WTC11 (cell line): ENCODE results near the gene DHCR7. TPM values are rescaled to one million over a fixed set of nuclear protein-coding genes. Genes with fewer than 3 reads are reported as not detected.

Experiments used
- ATAC-seq: fragments of 200-7000 bp; cut with Tn5 transposase; 2 replicates; pipeline ENCODE4 v1.10.0; 2021; ENCODE audit warnings: mild to moderate bottlenecking, moderate library complexity
- CTCF ChIA-PET: fragments of 300-600 bp; sonication (Branson Sonifier 250); formaldehyde crosslinking; loops from one replicate; lab custom pipeline; 2021; ENCODE audit warnings: antibody characterized with exemption; lab: Charles Lee
- POLR2A ChIA-PET: fragments of 350-600 bp; sonication (Branson Sonifier 250); formaldehyde crosslinking; loops from one replicate; lab custom pipeline; 2021; ENCODE audit warnings: antibody characterized with exemption; lab: Charles Lee
- DNase-seq: peaks from one replicate; pipeline ENCODE4 v3.0.0; 2021; ENCODE audit warnings: low spot score
- H3K27ac Mint-ChIP-seq: 2 replicates; pipeline ENCODE4 v1.8.0; 2021; ENCODE audit warnings: mixed read lengths
- H3K27me3 Mint-ChIP-seq: 2 replicates; pipeline ENCODE4 v1.8.0; 2021; ENCODE audit warnings: low read depth, mild to moderate bottlenecking, moderate library complexity, mixed read lengths
- H3K36me3 Mint-ChIP-seq: 2 replicates; pipeline ENCODE4 v1.8.0; 2021; ENCODE audit warnings: mixed read lengths
- H3K4me1 Mint-ChIP-seq: 2 replicates; pipeline ENCODE4 v1.8.0; 2022; ENCODE audit warnings: mixed read lengths
- H3K4me3 Mint-ChIP-seq: 2 replicates; pipeline ENCODE4 v1.8.0; 2021; ENCODE audit warnings: mild to moderate bottlenecking, moderate library complexity, mixed read lengths
- H3K9me3 Mint-ChIP-seq: 2 replicates; pipeline ENCODE4 v1.8.0; 2021; ENCODE audit warnings: mixed read lengths
- CREB1 ChIP-seq: sonication (generic); formaldehyde crosslinking; IDR thresholded peaks from 2 replicates; pipeline ENCODE4 v1.8.0; 2023; ENCODE audit warnings: mild to moderate bottlenecking, missing genetic modification reagents
- CREM ChIP-seq: sonication (generic); formaldehyde crosslinking; IDR thresholded peaks from 2 replicates; pipeline ENCODE4 v1.8.1; 2022; ENCODE audit warnings: mild to moderate bottlenecking, missing genetic modification reagents, moderate library complexity
- GABPB1 ChIP-seq: sonication (generic); formaldehyde crosslinking; IDR thresholded peaks from 2 replicates; pipeline ENCODE4 v1.8.1; 2023; ENCODE audit warnings: mild to moderate bottlenecking, missing genetic modification reagents
- JUN ChIP-seq: sonication (generic); formaldehyde crosslinking; IDR thresholded peaks from 2 replicates; pipeline ENCODE4 v1.8.0; 2023; ENCODE audit warnings: mild to moderate bottlenecking, missing genetic modification reagents
- SMAD4 ChIP-seq: sonication (generic); formaldehyde crosslinking; IDR thresholded peaks from 2 replicates; pipeline ENCODE4 v1.8.0; 2022; ENCODE audit warnings: mild to moderate bottlenecking, missing genetic modification reagents
- TP53 ChIP-seq: sonication (generic); formaldehyde crosslinking; IDR thresholded peaks from 2 replicates; pipeline ENCODE4 v1.8.1; 2023; ENCODE audit warnings: mild to moderate bottlenecking, missing genetic modification reagents
- ZNF121 ChIP-seq: sonication (generic); formaldehyde crosslinking; IDR thresholded peaks from 2 replicates; pipeline ENCODE4 v1.8.0; 2023; ENCODE audit warnings: missing genetic modification reagents
- ZNF138 ChIP-seq: sonication (generic); formaldehyde crosslinking; conservative IDR thresholded peaks from 2 replicates; pipeline ENCODE4 v1.8.1; 2022; ENCODE audit warnings: mild to moderate bottlenecking, moderate library complexity, missing genetic modification reagents
- ZNF219 ChIP-seq: sonication (generic); formaldehyde crosslinking; IDR thresholded peaks from 2 replicates; pipeline ENCODE4 v1.8.0; 2023; ENCODE audit warnings: missing genetic modification reagents, mild to moderate bottlenecking, borderline replicate concordance
- total RNA-seq: library from RNA; stranded (reverse); gene quantifications from 3 replicates; pipeline ENCODE4 v1.2.3, GENCODE V29; 2021
- TF ChIP-seq, protein P1 (sequence below): fragments of 250-450 bp; sonication (Bioruptor Pico); conservative IDR thresholded peaks from 2 replicates; pipeline ENCODE4 v1.9.0; 2021; ENCODE audit warnings: mild to moderate bottlenecking
- TF ChIP-seq, protein P2 (sequence below): fragments of 250-450 bp; sonication (Bioruptor Pico); IDR thresholded peaks from 2 replicates; pipeline ENCODE4 v1.9.0; 2021; ENCODE audit warnings: mild to moderate bottlenecking
- TF ChIP-seq, protein P3 (sequence below): sonication (generic); formaldehyde crosslinking; IDR thresholded peaks from 2 replicates; pipeline ENCODE4 v1.8.0; 2022; ENCODE audit warnings: mild to moderate bottlenecking, missing genetic modification reagents
- TF ChIP-seq, protein P4 (sequence below): sonication (generic); formaldehyde crosslinking; IDR thresholded peaks from 2 replicates; pipeline ENCODE4 v1.8.0; 2022; ENCODE audit warnings: mild to moderate bottlenecking, missing genetic modification reagents
- TF ChIP-seq, protein P5 (sequence below): sonication (generic); formaldehyde crosslinking; IDR thresholded peaks from 2 replicates; pipeline ENCODE4 v1.8.1; 2023; ENCODE audit warnings: mild to moderate bottlenecking, moderate library complexity, missing genetic modification reagents
- TF ChIP-seq, protein P6 (sequence below): sonication (generic); formaldehyde crosslinking; IDR thresholded peaks from 2 replicates; pipeline ENCODE4 v1.8.1; 2022; ENCODE audit warnings: mild to moderate bottlenecking, moderate library complexity, missing genetic modification reagents
- TF ChIP-seq, protein P7 (sequence below): sonication (generic); formaldehyde crosslinking; IDR thresholded peaks from 2 replicates; pipeline ENCODE4 v1.8.1; 2022; ENCODE audit warnings: missing genetic modification reagents, borderline replicate concordance

DHCR7 gene
- total RNA-seq, 1 experiment from 2014 or later: 104 TPM

DNA sequence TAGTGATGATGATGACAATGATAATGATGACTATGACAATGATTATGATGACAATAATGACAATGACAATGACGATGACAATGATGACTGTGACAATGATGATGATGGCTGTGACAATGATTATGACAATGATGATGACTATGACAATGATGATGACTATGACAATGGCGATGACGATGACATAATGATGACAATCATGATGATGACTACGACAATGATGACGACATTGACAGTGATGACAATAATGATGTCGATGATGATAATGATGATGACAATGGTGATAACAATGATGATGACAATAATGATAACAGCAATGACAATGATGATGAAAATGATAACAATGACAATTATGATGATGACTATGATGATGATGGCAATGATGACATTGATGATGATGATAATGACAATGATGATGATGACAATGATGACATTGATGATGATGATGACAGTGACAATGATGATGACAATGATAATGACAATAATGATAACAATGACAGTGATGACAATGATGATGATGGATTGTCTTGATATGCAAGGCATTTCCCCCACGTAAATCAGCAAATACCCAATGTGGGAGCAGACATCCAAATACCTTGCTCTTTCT lies 37.7 kb downstream of the DHCR7 start (continued):
- TF ChIP-seq SMAD4 (no peak), TP53 (no peak), CREM (CRISPR knock-in tag) (no peak), CREB1 (CRISPR knock-in tag) (no peak), ZNF121 (CRISPR knock-in tag) (no peak), ZNF138 (CRISPR knock-in tag) (no peak), JUN (CRISPR knock-in tag) (no peak)
- TF ChIP-seq, protein P1, sequence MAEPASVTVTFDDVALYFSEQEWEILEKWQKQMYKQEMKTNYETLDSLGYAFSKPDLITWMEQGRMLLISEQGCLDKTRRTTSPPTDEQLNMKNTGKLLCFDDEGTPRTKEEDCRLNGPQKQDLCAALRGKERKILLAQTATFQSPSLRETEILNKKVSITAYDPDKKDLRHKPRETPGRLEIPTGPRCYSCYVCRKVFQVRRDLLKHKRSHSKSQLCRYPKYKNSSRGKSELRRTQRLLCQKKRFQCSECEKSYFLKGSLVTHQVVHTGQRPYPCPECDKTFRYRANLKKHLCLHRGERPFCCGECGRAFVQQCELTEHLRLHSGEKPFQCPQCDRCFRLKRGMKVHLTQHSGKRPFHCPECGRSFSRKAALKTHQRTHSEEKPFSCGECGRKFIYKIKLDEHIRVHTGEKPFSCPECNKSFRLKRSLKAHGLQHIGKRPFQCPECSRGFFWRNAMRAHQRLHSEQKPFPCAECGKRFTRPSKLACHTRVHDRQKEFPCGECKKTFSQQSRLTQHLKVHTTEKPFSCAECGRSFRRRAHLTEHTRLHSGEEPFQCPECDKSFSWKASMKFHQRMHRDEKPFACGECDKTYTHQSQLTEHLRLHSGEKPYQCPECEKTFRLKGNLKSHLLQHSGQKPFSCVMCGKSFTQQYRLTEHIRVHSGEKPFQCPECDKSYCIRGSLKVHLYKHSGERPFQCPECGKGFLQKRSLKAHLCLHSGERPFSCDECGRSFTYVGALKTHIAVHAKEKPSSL: no peak
- TF ChIP-seq, protein P2, sequence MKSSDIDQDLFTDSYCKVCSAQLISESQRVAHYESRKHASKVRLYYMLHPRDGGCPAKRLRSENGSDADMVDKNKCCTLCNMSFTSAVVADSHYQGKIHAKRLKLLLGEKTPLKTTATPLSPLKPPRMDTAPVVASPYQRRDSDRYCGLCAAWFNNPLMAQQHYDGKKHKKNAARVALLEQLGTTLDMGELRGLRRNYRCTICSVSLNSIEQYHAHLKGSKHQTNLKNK (CRISPR knock-in tag): no peak
- TF ChIP-seq, protein P3, sequence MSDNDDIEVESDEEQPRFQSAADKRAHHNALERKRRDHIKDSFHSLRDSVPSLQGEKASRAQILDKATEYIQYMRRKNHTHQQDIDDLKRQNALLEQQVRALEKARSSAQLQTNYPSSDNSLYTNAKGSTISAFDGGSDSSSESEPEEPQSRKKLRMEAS (CRISPR knock-in tag): no peak
- TF ChIP-seq, protein P4, sequence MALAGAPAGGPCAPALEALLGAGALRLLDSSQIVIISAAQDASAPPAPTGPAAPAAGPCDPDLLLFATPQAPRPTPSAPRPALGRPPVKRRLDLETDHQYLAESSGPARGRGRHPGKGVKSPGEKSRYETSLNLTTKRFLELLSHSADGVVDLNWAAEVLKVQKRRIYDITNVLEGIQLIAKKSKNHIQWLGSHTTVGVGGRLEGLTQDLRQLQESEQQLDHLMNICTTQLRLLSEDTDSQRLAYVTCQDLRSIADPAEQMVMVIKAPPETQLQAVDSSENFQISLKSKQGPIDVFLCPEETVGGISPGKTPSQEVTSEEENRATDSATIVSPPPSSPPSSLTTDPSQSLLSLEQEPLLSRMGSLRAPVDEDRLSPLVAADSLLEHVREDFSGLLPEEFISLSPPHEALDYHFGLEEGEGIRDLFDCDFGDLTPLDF (CRISPR knock-in tag): no peak

DNA sequence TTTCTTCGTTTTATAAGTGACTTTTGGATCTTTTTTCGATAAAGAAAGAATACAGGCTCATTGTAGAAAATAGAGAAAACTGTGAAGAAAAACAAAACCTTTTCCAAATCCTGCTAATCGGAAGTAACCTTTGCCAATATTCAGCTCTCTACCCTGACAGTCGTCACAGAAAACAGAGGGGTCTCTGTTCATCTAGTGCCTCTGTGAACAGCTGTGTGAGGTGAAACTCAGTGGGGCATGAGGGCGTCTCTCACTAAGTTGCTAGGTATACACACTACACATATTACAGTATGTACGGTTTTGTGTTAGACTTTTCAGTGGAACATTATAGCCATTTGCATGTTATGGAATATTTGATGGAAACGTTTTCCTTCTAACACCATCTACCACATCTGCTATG lies 39.4 kb downstream of the DHCR7 start:
- Mint-ChIP-seq H3K4me1 (no peaks in the 10 kb centered on the region), H3K27me3 (peaks cover 15% of the 10 kb centered on the region)
- POLR2A ChIA-PET: no interaction called here
- no peak for ATAC-seq
- TF ChIP-seq, protein P5, sequence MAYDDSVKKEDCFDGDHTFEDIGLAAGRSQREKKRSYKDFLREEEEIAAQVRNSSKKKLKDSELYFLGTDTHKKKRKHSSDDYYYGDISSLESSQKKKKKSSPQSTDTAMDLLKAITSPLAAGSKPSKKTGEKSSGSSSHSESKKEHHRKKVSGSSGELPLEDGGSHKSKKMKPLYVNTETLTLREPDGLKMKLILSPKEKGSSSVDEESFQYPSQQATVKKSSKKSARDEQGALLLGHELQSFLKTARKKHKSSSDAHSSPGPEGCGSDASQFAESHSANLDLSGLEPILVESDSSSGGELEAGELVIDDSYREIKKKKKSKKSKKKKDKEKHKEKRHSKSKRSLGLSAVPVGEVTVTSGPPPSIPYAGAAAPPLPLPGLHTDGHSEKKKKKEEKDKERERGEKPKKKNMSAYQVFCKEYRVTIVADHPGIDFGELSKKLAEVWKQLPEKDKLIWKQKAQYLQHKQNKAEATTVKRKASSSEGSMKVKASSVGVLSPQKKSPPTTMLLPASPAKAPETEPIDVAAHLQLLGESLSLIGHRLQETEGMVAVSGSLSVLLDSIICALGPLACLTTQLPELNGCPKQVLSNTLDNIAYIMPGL: no peak
- no peak for TF ChIP-seq ZNF219 (CRISPR knock-in tag)
- TF ChIP-seq, all 79 proteins: peak for 0
- no peak for DNase-seq
- CTCF ChIA-PET: no interaction called here
- Mint-ChIP-seq H3K9me3 (peaks cover 22% of the 10 kb centered on the region), H3K36me3 (peaks cover 4% of the 10 kb centered on the region), H3K27ac (no peak overlapping the region), H3K4me3 (no peak overlapping the region)

DNA sequence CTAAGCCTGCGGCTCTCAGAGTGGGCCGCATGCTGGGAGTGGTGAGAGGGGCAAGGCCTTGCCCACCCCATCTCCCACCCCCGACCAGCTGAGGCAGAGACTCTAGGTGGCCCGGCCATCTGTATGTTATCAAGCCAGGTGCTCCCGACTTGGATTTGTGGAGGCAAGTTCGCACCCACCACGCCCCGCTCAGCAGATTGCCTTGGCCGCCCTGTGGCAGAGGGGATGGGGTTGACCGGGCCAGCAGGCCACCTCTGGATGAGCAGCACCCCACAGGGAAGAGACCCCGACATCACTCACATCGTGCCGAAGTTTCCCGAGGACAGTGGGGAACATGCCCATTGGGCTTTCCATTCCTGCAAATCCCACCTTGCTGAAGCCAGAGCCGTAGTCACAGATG lies 40.8 kb downstream of the DHCR7 start:
- peaks cover 4% of the 10 kb centered on the region for H3K36me3 Mint-ChIP-seq
- H3K27me3 Mint-ChIP-seq: peaks cover 18% of the 10 kb centered on the region
- ATAC-seq: no peak
- POLR2A ChIA-PET: no interaction called here
- no peak overlapping the region for H3K4me3 Mint-ChIP-seq
- H3K9me3 Mint-ChIP-seq: peaks cover 28% of the 10 kb centered on the region
- CTCF ChIA-PET: interaction anchor here (0.6 kb wide), 1 partner anchor 964 kb away, joined by 3 read pairs; no protein-coding TSS in a partner anchor
- no peak overlapping the region for H3K27ac Mint-ChIP-seq
- no peak for DNase-seq
- H3K4me1 Mint-ChIP-seq: no peaks in the 10 kb centered on the region
- TF ChIP-seq, protein P6, sequence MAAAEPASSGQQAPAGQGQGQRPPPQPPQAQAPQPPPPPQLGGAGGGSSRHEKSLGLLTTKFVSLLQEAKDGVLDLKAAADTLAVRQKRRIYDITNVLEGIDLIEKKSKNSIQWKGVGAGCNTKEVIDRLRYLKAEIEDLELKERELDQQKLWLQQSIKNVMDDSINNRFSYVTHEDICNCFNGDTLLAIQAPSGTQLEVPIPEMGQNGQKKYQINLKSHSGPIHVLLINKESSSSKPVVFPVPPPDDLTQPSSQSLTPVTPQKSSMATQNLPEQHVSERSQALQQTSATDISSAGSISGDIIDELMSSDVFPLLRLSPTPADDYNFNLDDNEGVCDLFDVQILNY (CRISPR knock-in tag): no peak
- TF ChIP-seq, protein P7, sequence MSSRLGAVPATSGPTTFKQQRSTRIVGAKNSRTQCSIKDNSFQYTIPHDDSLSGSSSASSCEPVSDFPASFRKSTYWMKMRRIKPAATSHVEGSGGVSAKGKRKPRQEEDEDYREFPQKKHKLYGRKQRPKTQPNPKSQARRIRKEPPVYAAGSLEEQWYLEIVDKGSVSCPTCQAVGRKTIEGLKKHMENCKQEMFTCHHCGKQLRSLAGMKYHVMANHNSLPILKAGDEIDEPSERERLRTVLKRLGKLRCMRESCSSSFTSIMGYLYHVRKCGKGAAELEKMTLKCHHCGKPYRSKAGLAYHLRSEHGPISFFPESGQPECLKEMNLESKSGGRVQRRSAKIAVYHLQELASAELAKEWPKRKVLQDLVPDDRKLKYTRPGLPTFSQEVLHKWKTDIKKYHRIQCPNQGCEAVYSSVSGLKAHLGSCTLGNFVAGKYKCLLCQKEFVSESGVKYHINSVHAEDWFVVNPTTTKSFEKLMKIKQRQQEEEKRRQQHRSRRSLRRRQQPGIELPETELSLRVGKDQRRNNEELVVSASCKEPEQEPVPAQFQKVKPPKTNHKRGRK (CRISPR knock-in tag): no peak
- TF ChIP-seq, protein P2 (CRISPR knock-in tag): no peak
- TF ChIP-seq JUN (CRISPR knock-in tag): no peak
- TF ChIP-seq GABPB1 (CRISPR knock-in tag): no peak
